ENCODE data around the gene MAST2. TPM values are rescaled to one million over a fixed set of nuclear protein-coding genes. Genes with fewer than 3 reads are reported as not detected.

Gene MAST2
- total RNA-seq, 1 experiment from 2014 or later, result 38.4 TPM

- POLR2A ChIA-PET (ENCODE audit: low non-redundant PET), result no interaction called here
- BruUV-seq (replicated peaks), result no TSS peak
- intact Hi-C loops (cut with micrococcal nuclease; ENCODE audit: unreplicated experiment), result no loop called here
- Histone ChIP-seq H3K4me3 (ENCODE audit: low read depth, low read length, poor library complexity, severe bottlenecking) (no peak overlapping the region), H3K9me3 (ENCODE audit: low read depth, low read length, poor library complexity, severe bottlenecking) (no peaks in the 10 kb centered on the region), H3K27ac (ENCODE audit: low read depth, low read length, poor library complexity, severe bottlenecking) (no peak overlapping the region), H3K36me3 (ENCODE audit: insufficient read depth, low read length, poor library complexity, severe bottlenecking) (no peaks in the 10 kb centered on the region), H3K4me1 (ENCODE audit: insufficient read depth, low read length, poor library complexity, severe bottlenecking) (no peaks in the 10 kb centered on the region), H3K27me3 (replicated peaks; ENCODE audit: insufficient read depth, low read depth, low read length, poor library complexity) (no peaks in the 10 kb centered on the region)
- TF ChIP-seq EZH2 (IDR thresholded peaks at IDR 0.05; ENCODE audit: borderline replicate concordance, low read depth, low read length, poor library complexity, severe bottlenecking), result no peak
- no peak for TF ChIP-seq CTCF (conservative IDR thresholded peaks at IDR 0.05; ENCODE audit: low read depth, low read length)
- DNase-seq (ENCODE audit: low spot score), result no peak
- CTCF ChIA-PET, result no interaction called here
Observed at GRCh38 chr1:45969866-45970265, 166.5 kb downstream of the MAST2 start.

- POLR2A ChIA-PET (ENCODE audit: low non-redundant PET), result no interaction called here
- intact Hi-C loops (cut with micrococcal nuclease; ENCODE audit: unreplicated experiment), result no loop called here
- CTCF ChIA-PET, result no interaction called here
Observed at GRCh38 chr1:45971335-45971734, 167.9 kb downstream of the MAST2 start.

GRCh38 chr1:45971922-45972531 is 168.6 kb downstream of the MAST2 start:
- no peak for DNase-seq (ENCODE audit: low spot score)
- intact Hi-C loops (cut with micrococcal nuclease; ENCODE audit: unreplicated experiment), result no loop called here
- Histone ChIP-seq H3K36me3 (ENCODE audit: insufficient read depth, low read length, poor library complexity, severe bottlenecking) (no peaks in the 10 kb centered on the region), H3K4me1 (ENCODE audit: insufficient read depth, low read length, poor library complexity, severe bottlenecking) (no peaks in the 10 kb centered on the region), H3K9me3 (ENCODE audit: low read depth, low read length, poor library complexity, severe bottlenecking) (no peaks in the 10 kb centered on the region), H3K4me3 (ENCODE audit: low read depth, low read length, poor library complexity, severe bottlenecking) (no peak overlapping the region), H3K27ac (ENCODE audit: low read depth, low read length, poor library complexity, severe bottlenecking) (no peak overlapping the region), H3K27me3 (replicated peaks; ENCODE audit: insufficient read depth, low read depth, low read length, poor library complexity) (no peaks in the 10 kb centered on the region)
- ChIA-PET POLR2A (ENCODE audit: low non-redundant PET) (no interaction called here), CTCF (no interaction called here)
- no peak for TF ChIP-seq EZH2 (IDR thresholded peaks at IDR 0.05; ENCODE audit: borderline replicate concordance, low read depth, low read length, poor library complexity, severe bottlenecking)
- TF ChIP-seq CTCF (conservative IDR thresholded peaks at IDR 0.05; ENCODE audit: low read depth, low read length), result no peak
- BruUV-seq (replicated peaks), result no TSS peak

More at GRCh38 chr1:45971335-45971734, 167.9 kb downstream of the MAST2 start:
- Histone ChIP-seq H3K4me3 (ENCODE audit: low read depth, low read length, poor library complexity, severe bottlenecking) (no peak overlapping the region), H3K9me3 (ENCODE audit: low read depth, low read length, poor library complexity, severe bottlenecking) (no peaks in the 10 kb centered on the region), H3K27me3 (replicated peaks; ENCODE audit: insufficient read depth, low read depth, low read length, poor library complexity) (no peaks in the 10 kb centered on the region), H3K36me3 (ENCODE audit: insufficient read depth, low read length, poor library complexity, severe bottlenecking) (no peaks in the 10 kb centered on the region), H3K4me1 (ENCODE audit: insufficient read depth, low read length, poor library complexity, severe bottlenecking) (no peaks in the 10 kb centered on the region), H3K27ac (ENCODE audit: low read depth, low read length, poor library complexity, severe bottlenecking) (no peak overlapping the region)
- DNase-seq (ENCODE audit: low spot score), result no peak
- TF ChIP-seq EZH2 (IDR thresholded peaks at IDR 0.05; ENCODE audit: borderline replicate concordance, low read depth, low read length, poor library complexity, severe bottlenecking) (no peak), CTCF (conservative IDR thresholded peaks at IDR 0.05; ENCODE audit: low read depth, low read length) (no peak)
- BruUV-seq (replicated peaks), result no TSS peak

Measured in A673 (cell line).